Neural cell (in vitro differentiated cells): ENCODE measurements around the gene GMDS. TPM values are rescaled to one million over a fixed set of nuclear protein-coding genes. Genes with fewer than 3 reads are reported as not detected.

ENCODE experiments used
- H2AFZ ChIP-seq: fragments of 200-600, 300-800 bp; sonication (generic), shearing (Covaris generic); 2 replicates; pipeline ENCODE4 v1.6.0; 2014; ENCODE audit warnings: low read depth, mild to moderate bottlenecking, antibody characterized with exemption, low read length, moderate library complexity
- H3F3A ChIP-seq: fragments of 200-600 bp; shearing (Covaris generic); 2 replicates; pipeline ENCODE4 v1.6.1; 2016; ENCODE audit warnings: mild to moderate bottlenecking, moderate library complexity, mixed read lengths, antibody characterized with exemption, low read length; ENCODE audit not compliant: insufficient read depth, poor library complexity, severe bottlenecking
- H3K27ac ChIP-seq: fragments of 200-600, 300-800 bp; sonication (generic), shearing (Covaris generic); 2 replicates; pipeline ENCODE4 v1.5.1; 2014; ENCODE audit warnings: mild to moderate bottlenecking, low read length, moderate library complexity
- H3K27me3 ChIP-seq: fragments of 300-800, 200-600 bp; sonication (generic), shearing (Covaris generic); 2 replicates; pipeline ENCODE4 v1.6.0; 2014; ENCODE audit warnings: mild to moderate bottlenecking, low read depth, low read length, moderate library complexity; ENCODE audit not compliant: insufficient read depth
- H3K36me3 ChIP-seq: fragments of 300-800, 200-600 bp; sonication (generic), shearing (Covaris generic); 2 replicates; pipeline ENCODE4 v1.5.1; 2014; ENCODE audit warnings: mild to moderate bottlenecking, antibody characterized with exemption, low read length, moderate library complexity; ENCODE audit not compliant: insufficient read depth
- H3K4me2 ChIP-seq: fragments of 300-800, 200-600 bp; sonication (generic), shearing (Covaris generic); 2 replicates; pipeline ENCODE4 v1.6.0; 2014; ENCODE audit warnings: mild to moderate bottlenecking, low read length
- H3K4me3 ChIP-seq: fragments of 300-800, 200-600 bp; sonication (generic), shearing (Covaris generic); 2 replicates; pipeline ENCODE4 v1.5.1; 2014; ENCODE audit warnings: mild to moderate bottlenecking, low read length, moderate library complexity
- H3K79me2 ChIP-seq: fragments of 200-600 bp; shearing (Covaris generic); replicated peaks from 2 replicates; pipeline ENCODE4 v1.6.0; 2014; ENCODE audit warnings: mild to moderate bottlenecking, low read length, moderate library complexity; ENCODE audit not compliant: insufficient read depth
- H3K9ac ChIP-seq: fragments of 300-800, 200-600 bp; sonication (generic), shearing (Covaris generic); 2 replicates; pipeline ENCODE4 v1.6.1; 2016; ENCODE audit warnings: mild to moderate bottlenecking, low read length, mixed read lengths
- H3K9me2 ChIP-seq: fragments of 200-600 bp; shearing (Covaris generic); 2 replicates; pipeline ENCODE4 v1.6.1; 2016; ENCODE audit warnings: mild to moderate bottlenecking, low read length, mixed read lengths; ENCODE audit not compliant: insufficient read depth
- H3K9me3 ChIP-seq: fragments of 200-600, 300-800 bp; sonication (generic), shearing (Covaris generic); 2 replicates; pipeline ENCODE4 v1.6.1; 2016; ENCODE audit warnings: mild to moderate bottlenecking, mixed run types, low read length, moderate library complexity, mixed read lengths
- H4K20me1 ChIP-seq: fragments of 200-600 bp; shearing (Covaris generic); 2 replicates; pipeline ENCODE4 v1.6.1; 2016; ENCODE audit warnings: mild to moderate bottlenecking, mixed run types; ENCODE audit not compliant: insufficient read depth
- CTCF ChIP-seq: fragments of 450-650 bp; IDR thresholded peaks from 2 replicates; pipeline ENCODE4 v1.5.1; 2014; ENCODE audit warnings: antibody characterized with exemption, mild to moderate bottlenecking, moderate library complexity; ENCODE audit not compliant: poor library complexity, severe bottlenecking
- EP300 ChIP-seq: fragments of 450-650 bp; conservative IDR thresholded peaks from 2 replicates; pipeline ENCODE4 v1.6.1; 2014; ENCODE audit warnings: antibody characterized with exemption, mild to moderate bottlenecking, moderate library complexity; ENCODE audit not compliant: poor library complexity, severe bottlenecking
- EZH2 ChIP-seq: fragments of 200-600, 300-800 bp; shearing (Covaris generic), sonication (generic); IDR thresholded peaks from 2 replicates; pipeline ENCODE4 v1.6.1; 2014; ENCODE audit warnings: antibody characterized with exemption, low read length, borderline replicate concordance, mild to moderate bottlenecking; ENCODE audit not compliant: insufficient read depth, poor library complexity, severe bottlenecking
- MXI1 ChIP-seq: fragments of 450-650 bp; conservative IDR thresholded peaks from 2 replicates; pipeline ENCODE4 v1.6.1; 2014; ENCODE audit warnings: antibody characterized with exemption, mild to moderate bottlenecking; ENCODE audit not compliant: poor library complexity, severe bottlenecking
- POLR2AphosphoS5 ChIP-seq: IDR thresholded peaks from 2 replicates; pipeline ENCODE4 v1.6.1; 2012
- RAD21 ChIP-seq: fragments of 450-650 bp; conservative IDR thresholded peaks from 2 replicates; pipeline ENCODE4 v1.6.1; 2014; ENCODE audit warnings: antibody characterized with exemption, mild to moderate bottlenecking, moderate library complexity
- REST ChIP-seq: IDR thresholded peaks from 2 replicates; pipeline ENCODE4 v1.6.1; 2012; ENCODE audit warnings: borderline replicate concordance
- SMC3 ChIP-seq: fragments of 450-650 bp; conservative IDR thresholded peaks from 2 replicates; pipeline ENCODE4 v1.6.1; 2014; ENCODE audit warnings: antibody characterized with exemption, mild to moderate bottlenecking, moderate library complexity; ENCODE audit not compliant: poor library complexity
- TAF1 ChIP-seq: IDR thresholded peaks from 2 replicates; pipeline ENCODE4 v1.6.1; 2012; ENCODE audit warnings: low read depth
- polyA plus RNA-seq: library from polyadenylated mRNA; depleted of rRNA; stranded (reverse); fragments of >200 nt; gene quantifications from 2 replicates; pipeline ENCODE4 v1.2.3, GENCODE V29; 2014

The GMDS gene
- polyA plus RNA-seq, 1 donor from 2014 or later = 11.4 TPM

GRCh38 chr6:1712451-1712850, 533.0 kb downstream of the GMDS start:
- no peaks in the 10 kb centered on the region for H4K20me1 ChIP-seq
- H3K9me2 ChIP-seq = no peaks in the 10 kb centered on the region
- H3K27ac ChIP-seq = no peak overlapping the region
- no peaks in the 10 kb centered on the region for H3K27me3 ChIP-seq
- H3K9me3 ChIP-seq = no peaks in the 10 kb centered on the region
- H3K36me3 ChIP-seq = no peaks in the 10 kb centered on the region
- no peak overlapping the region for H2AFZ ChIP-seq
- no peak overlapping the region for H3K4me3 ChIP-seq
- no peak overlapping the region for H3K4me2 ChIP-seq
- TF ChIP-seq SMC3 (no peak), TAF1 (no peak), POLR2AphosphoS5 (no peak), RAD21 (no peak), MXI1 (no peak), EP300 (no peak), CTCF (no peak), REST (no peak), EZH2 (no peak)
- H3K79me2 ChIP-seq = no peaks in the 10 kb centered on the region
- no peak overlapping the region for H3K9ac ChIP-seq
- no peaks in the 10 kb centered on the region for H3F3A ChIP-seq

DNA sequence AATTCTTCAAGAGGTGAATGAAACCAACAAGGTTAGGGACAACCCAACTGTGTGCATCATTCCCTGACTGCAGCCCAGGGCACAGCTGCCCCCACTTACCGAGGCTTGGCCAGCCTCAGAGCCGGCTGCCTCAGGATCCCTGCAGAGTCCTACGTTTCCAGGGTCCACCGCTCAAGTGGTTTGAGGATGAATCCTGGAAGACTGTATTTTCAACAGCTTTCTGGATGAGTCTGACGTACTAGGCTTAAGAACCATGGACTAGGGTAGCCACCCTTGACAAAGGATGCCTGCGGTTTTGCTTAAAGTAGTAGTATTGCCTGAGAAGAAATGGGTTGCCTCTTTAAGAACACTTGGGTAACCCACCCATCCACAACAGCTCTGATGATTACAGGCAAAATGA, 534.3 kb downstream of the GMDS start:
- Histone ChIP-seq H3K4me3 (no peak overlapping the region), H3K36me3 (no peaks in the 10 kb centered on the region), H3K9me3 (no peaks in the 10 kb centered on the region), H3K4me2 (no peak overlapping the region), H3K27me3 (no peaks in the 10 kb centered on the region), H3K9me2 (no peaks in the 10 kb centered on the region), H3K9ac (no peak overlapping the region), H3K27ac (no peak overlapping the region), H2AFZ (no peak overlapping the region), H3K79me2 (no peaks in the 10 kb centered on the region), H4K20me1 (no peaks in the 10 kb centered on the region), H3F3A (no peaks in the 10 kb centered on the region)
- no peak for TF ChIP-seq POLR2AphosphoS5
- no peak for TF ChIP-seq TAF1
- TF ChIP-seq EP300 = no peak
- TF ChIP-seq EZH2 = no peak
- no peak for TF ChIP-seq REST
- no peak for TF ChIP-seq MXI1
- no peak for TF ChIP-seq RAD21
